Kidney epithelial cell (primary cell): ENCODE data around the gene AGBL4. TPM values are rescaled to one million over a fixed set of nuclear protein-coding genes. Genes with fewer than 3 reads are reported as not detected.

Source experiments
- DNase-seq: peaks from one replicate; pipeline ENCODE4 v3.0.0-alpha.2; 2010; ENCODE audit warnings: low read depth
- H3K27me3 ChIP-seq: 2 replicates; pipeline ENCODE4 v1.6.0; 2011; ENCODE audit warnings: low read length; ENCODE audit not compliant: control insufficient read depth, insufficient read depth
- H3K36me3 ChIP-seq: 2 replicates; pipeline ENCODE4 v1.5.1; 2011; ENCODE audit warnings: low read length; ENCODE audit not compliant: control insufficient read depth, insufficient read depth
- H3K4me3 ChIP-seq: 2 replicates; pipeline ENCODE4 v1.5.1; 2011; ENCODE audit warnings: low read depth, mild to moderate bottlenecking, control low read depth, low read length
- CTCF ChIP-seq: IDR thresholded peaks from 2 replicates; pipeline ENCODE4 v1.5.1; 2011; ENCODE audit warnings: mild to moderate bottlenecking, moderate library complexity, low read length, control low read depth, inconsistent platforms; ENCODE audit not compliant: insufficient read depth, poor library complexity, severe bottlenecking
- total RNA-seq: library from RNA; depleted of rRNA; stranded (reverse); fragments of >200 nt; gene quantifications from 2 replicates; pipeline ENCODE4 v1.2.3, GENCODE V29; 2015

Gene AGBL4
- total RNA-seq, 1 donor from 2014 or later, result not detected

GRCh38 chr1:49102752-49103151, 921.0 kb downstream of the AGBL4 start:
- Histone ChIP-seq H3K27me3 (no peaks in the 10 kb centered on the region), H3K36me3 (no peaks in the 10 kb centered on the region), H3K4me3 (no peak overlapping the region)
- peak; percentile 41 for DNase-seq
- TF ChIP-seq CTCF, result no peak

- no peak for DNase-seq
- H3K27me3 ChIP-seq, result no peaks in the 10 kb centered on the region
- no peaks in the 10 kb centered on the region for H3K36me3 ChIP-seq
- no peak for TF ChIP-seq CTCF
- no peak overlapping the region for H3K4me3 ChIP-seq
These were observed 924.9 kb downstream of the AGBL4 start for GRCh38 chr1:49098866-49099265.

GRCh38 chr1:49086327-49086726, 937.4 kb downstream of the AGBL4 start:
- Histone ChIP-seq H3K27me3 (no peaks in the 10 kb centered on the region), H3K36me3 (no peaks in the 10 kb centered on the region), H3K4me3 (no peak overlapping the region)
- DNase-seq, result no peak
- no peak for TF ChIP-seq CTCF

GRCh38 chr1:49085079-49085478, 938.7 kb downstream of the AGBL4 start:
- Histone ChIP-seq H3K36me3 (no peaks in the 10 kb centered on the region), H3K27me3 (no peaks in the 10 kb centered on the region), H3K4me3 (no peak overlapping the region)
- no peak for TF ChIP-seq CTCF
- no peak for DNase-seq

GRCh38 chr1:49060766-49061165, 963.0 kb downstream of the AGBL4 start:
- TF ChIP-seq CTCF, result no peak

GRCh38 chr1:49059087-49059486, 964.7 kb downstream of the AGBL4 start:
- no peak for DNase-seq
- H3K27me3 ChIP-seq, result no peaks in the 10 kb centered on the region
- H3K4me3 ChIP-seq, result no peak overlapping the region
- H3K36me3 ChIP-seq, result no peaks in the 10 kb centered on the region
- no peak for TF ChIP-seq CTCF

More at GRCh38 chr1:49060766-49061165, 963.0 kb downstream of the AGBL4 start:
- no peak for DNase-seq
- Histone ChIP-seq H3K36me3 (no peaks in the 10 kb centered on the region), H3K27me3 (no peaks in the 10 kb centered on the region), H3K4me3 (no peak overlapping the region)
